NT2/D1 (cell line): ENCODE measurements around the gene CDK5.

Experiments used
- DNase-seq: peaks from one replicate; pipeline ENCODE4 v3.0.0-alpha.2; 2011; ENCODE audit warnings: low read depth, low spot score
- H3K27me3 ChIP-seq: 2 replicates; pipeline ENCODE4 v1.6.0; 2011; ENCODE audit warnings: mild to moderate bottlenecking; ENCODE audit not compliant: insufficient read length, insufficient read depth
- H3K36me3 ChIP-seq: 2 replicates; pipeline ENCODE4 v1.6.1; 2011; ENCODE audit warnings: mild to moderate bottlenecking, low read length, mixed read lengths; ENCODE audit not compliant: insufficient read depth, insufficient read length
- H3K4me1 ChIP-seq: 2 replicates; pipeline ENCODE4 v1.5.1; 2011; ENCODE audit not compliant: insufficient read depth, insufficient read length
- H3K4me3 ChIP-seq: 2 replicates; pipeline ENCODE4 v1.5.1; 2011; ENCODE audit warnings: low read depth; ENCODE audit not compliant: insufficient read length
- H3K9ac ChIP-seq: 2 replicates; pipeline ENCODE4 v1.6.0; 2011; ENCODE audit warnings: low read depth; ENCODE audit not compliant: insufficient read length
- H3K9me3 ChIP-seq: 2 replicates; pipeline ENCODE4 v1.5.1; 2011; ENCODE audit warnings: mild to moderate bottlenecking, low read length; ENCODE audit not compliant: insufficient read depth
- SUZ12 ChIP-seq: IDR thresholded peaks from 2 replicates; pipeline ENCODE4 v1.6.1; 2011; ENCODE audit not compliant: insufficient read length, insufficient read depth; ENCODE audit errors: extremely low read depth
- YY1 ChIP-seq: IDR thresholded peaks from 2 replicates; pipeline ENCODE4 v1.6.1; 2011; ENCODE audit not compliant: insufficient read length, insufficient read depth
- ZNF274 ChIP-seq: IDR thresholded peaks from 2 replicates; pipeline ENCODE4 v1.6.1; 2011; ENCODE audit warnings: mild to moderate bottlenecking, low read depth, low read length

Gene CDK5

GRCh38 chr7:151062111-151062398, 4.4 kb upstream of the CDK5 start:
- Histone ChIP-seq H3K27me3 (no peaks in the 10 kb centered on the region), H3K9me3 (no peaks in the 10 kb centered on the region), H3K36me3 (peaks cover 32% of the 10 kb centered on the region), H3K4me3 (peak overlapping the region; percentile 74), H3K4me1 (peaks cover 5% of the 10 kb centered on the region), H3K9ac (peak overlapping the region; percentile 81)
- no peak for DNase-seq
- TF ChIP-seq ZNF274 (no peak), SUZ12 (no peak), YY1 (no peak)

GRCh38 chr7:151061213-151062110, 3.8 kb upstream of the CDK5 start:
- H3K9ac ChIP-seq = peak overlapping the region; percentile 81
- no peak for DNase-seq
- peaks cover 10% of the 10 kb centered on the region for H3K4me1 ChIP-seq
- peak overlapping the region; percentile 74 for H3K4me3 ChIP-seq
- H3K9me3 ChIP-seq = no peaks in the 10 kb centered on the region
- TF ChIP-seq YY1 = no peak
- no peak for TF ChIP-seq ZNF274
- no peak for TF ChIP-seq SUZ12
- H3K36me3 ChIP-seq = peaks cover 26% of the 10 kb centered on the region
- peaks cover 2% of the 10 kb centered on the region for H3K27me3 ChIP-seq

- Histone ChIP-seq H3K4me1 (peaks cover 12% of the 10 kb centered on the region), H3K27me3 (peaks cover 8% of the 10 kb centered on the region), H3K4me3 (peak overlapping the region; percentile 74), H3K36me3 (peaks cover 18% of the 10 kb centered on the region), H3K9ac (peak overlapping the region; percentile 81), H3K9me3 (no peaks in the 10 kb centered on the region)
- DNase-seq = no peak
- TF ChIP-seq SUZ12 (no peak), YY1 (no peak), ZNF274 (no peak)
These were observed 2.9 kb upstream of the CDK5 start for GRCh38 chr7:151060416-151061212.

GRCh38 chr7:151060113-151060415, 2.4 kb upstream of the CDK5 start:
- H3K36me3 ChIP-seq = peaks cover 12% of the 10 kb centered on the region
- peak overlapping the region; percentile 81 for H3K9ac ChIP-seq
- TF ChIP-seq YY1 (no peak), SUZ12 (no peak), ZNF274 (no peak)
- H3K9me3 ChIP-seq = no peaks in the 10 kb centered on the region
- peaks cover 12% of the 10 kb centered on the region for H3K4me1 ChIP-seq
- peaks cover 8% of the 10 kb centered on the region for H3K27me3 ChIP-seq
- H3K4me3 ChIP-seq = peak overlapping the region; percentile 74
- DNase-seq = no peak

- Histone ChIP-seq H3K4me3 (peak within 1 kb of the TSS; percentile 74), H3K9me3 (no peaks in the 10 kb centered on the region), H3K36me3 (peaks cover 11% of the 10 kb centered on the region), H3K4me1 (peaks cover 10% of the 10 kb centered on the region), H3K27me3 (peaks cover 8% of the 10 kb centered on the region), H3K9ac (peak within 1 kb of the TSS; percentile 90)
- TF ChIP-seq ZNF274 = no peak
- no peak for TF ChIP-seq YY1
- no peak for TF ChIP-seq SUZ12
- DNase-seq = no peak
These were observed 1.8 kb upstream of the CDK5 start, which contains the start of gene SLC4A2 for GRCh38 chr7:151059367-151060112. Gene SLC4A2 (plus strand): TSS chr7:151059589. CDS start chr7:151061988, 2,399 bp downstream.

- H3K4me1 ChIP-seq = peaks cover 13% of the 10 kb centered on the region
- no peaks in the 10 kb centered on the region for H3K9me3 ChIP-seq
- peak overlapping the region; percentile 60 for H3K4me3 ChIP-seq
- no peak for TF ChIP-seq ZNF274
- no peak for TF ChIP-seq YY1
- no peak for TF ChIP-seq SUZ12
- H3K9ac ChIP-seq = peak overlapping the region; percentile 90
- H3K27me3 ChIP-seq = peaks cover 8% of the 10 kb centered on the region
- peaks cover 6% of the 10 kb centered on the region for H3K36me3 ChIP-seq
- no peak for DNase-seq
These were observed 1.2 kb upstream of the CDK5 start for GRCh38 chr7:151058781-151059366.
